NCI-H446 treated with DMSO at 0.1 percent for 48 hours (cell line): ENCODE results near the gene PSMD3.

Experiments
- DNase-seq: peaks from one replicate; lab custom pipeline; 2025; lab: John Stamatoyannopoulos, UW

Gene PSMD3

GRCh38 chr17:39960524-39961041, 20.0 kb upstream of the PSMD3 start:
- DNase-seq, result no peak

GRCh38 chr17:39962642-39963220, 17.9 kb upstream of the PSMD3 start, which contains the start of gene GSDMA:
TSS of gene GSDMA (plus strand) at chr17:39963004. CDS start at chr17:39965688, 2,684 bp downstream.
- no peak for DNase-seq

GRCh38 chr17:39963829-39964228, 16.8 kb upstream of the PSMD3 start:
- DNase-seq, result no peak

GRCh38 chr17:39965017-39965699, 15.4 kb upstream of the PSMD3 start:
- DNase-seq, result no peak

GRCh38 chr17:39966771-39967170, 13.8 kb upstream of the PSMD3 start:
- no peak for DNase-seq

- DNase-seq, result no peak
These were observed 11.8 kb upstream of the PSMD3 start for GRCh38 chr17:39968761-39969160.

- DNase-seq, result no peak
These were observed 11.2 kb upstream of the PSMD3 start for GRCh38 chr17:39969375-39969774.

GRCh38 chr17:39970157-39970692, 10.4 kb upstream of the PSMD3 start:
- no peak for DNase-seq

- no peak for DNase-seq
These were observed 9.5 kb upstream of the PSMD3 start for GRCh38 chr17:39971076-39971603.

GRCh38 chr17:39972271-39972670, 8.3 kb upstream of the PSMD3 start:
- DNase-seq, result no peak

- no peak for DNase-seq
These were observed 7.1 kb upstream of the PSMD3 start for GRCh38 chr17:39973496-39973895.

GRCh38 chr17:39974433-39974832, 6.2 kb upstream of the PSMD3 start:
- DNase-seq, result no peak

GRCh38 chr17:39975801-39976200, 4.8 kb upstream of the PSMD3 start:
- DNase-seq, result no peak

GRCh38 chr17:39979016-39979670, 1.5 kb upstream of the PSMD3 start:
- no peak for DNase-seq

- no peak for DNase-seq
These were observed 685 bp upstream of the PSMD3 start for GRCh38 chr17:39979893-39980350.

GRCh38 chr17:39981207-39981741, 667 bp downstream of the PSMD3 start:
- DNase-seq, result no peak

- no peak for DNase-seq
These were observed 1.3 kb downstream of the PSMD3 start for GRCh38 chr17:39981766-39982375.

GRCh38 chr17:39988206-39988810, 7.7 kb downstream of the PSMD3 start:
- DNase-seq, result no peak

GRCh38 chr17:39994448-39994847, 13.8 kb downstream of the PSMD3 start:
- DNase-seq, result no peak

GRCh38 chr17:39995438-39995837, 14.8 kb downstream of the PSMD3 start:
- no peak for DNase-seq

- no peak for DNase-seq
These were observed 15.6 kb downstream of the PSMD3 start for GRCh38 chr17:39996162-39996561.
